Measurements from ENCODE around the gene LMNA. TPM values are rescaled to one million over a fixed set of nuclear protein-coding genes. Genes with fewer than 3 reads are reported as not detected.

The LMNA gene
- total RNA-seq, 1 experiment from 2014 or later = 225 TPM

DNA sequence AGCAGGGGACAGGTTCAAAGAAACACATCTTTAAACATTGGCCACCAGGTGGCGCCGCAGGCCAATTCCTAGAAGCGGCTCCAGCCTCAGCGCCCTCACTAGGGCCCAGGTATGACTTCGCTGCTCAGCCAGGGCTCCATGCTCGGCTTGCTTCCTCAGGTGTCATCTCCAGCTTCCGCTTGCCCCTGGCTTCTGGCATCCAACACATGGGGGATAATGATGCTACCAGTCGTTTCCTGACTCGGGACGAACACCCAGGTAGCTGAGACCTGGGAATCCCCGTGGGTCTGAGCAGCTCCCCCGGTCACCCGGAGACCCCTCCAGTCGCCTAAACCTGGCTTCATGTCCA is 23.7 kb upstream of the LMNA start:
- TF ChIP-seq, protein P1, sequence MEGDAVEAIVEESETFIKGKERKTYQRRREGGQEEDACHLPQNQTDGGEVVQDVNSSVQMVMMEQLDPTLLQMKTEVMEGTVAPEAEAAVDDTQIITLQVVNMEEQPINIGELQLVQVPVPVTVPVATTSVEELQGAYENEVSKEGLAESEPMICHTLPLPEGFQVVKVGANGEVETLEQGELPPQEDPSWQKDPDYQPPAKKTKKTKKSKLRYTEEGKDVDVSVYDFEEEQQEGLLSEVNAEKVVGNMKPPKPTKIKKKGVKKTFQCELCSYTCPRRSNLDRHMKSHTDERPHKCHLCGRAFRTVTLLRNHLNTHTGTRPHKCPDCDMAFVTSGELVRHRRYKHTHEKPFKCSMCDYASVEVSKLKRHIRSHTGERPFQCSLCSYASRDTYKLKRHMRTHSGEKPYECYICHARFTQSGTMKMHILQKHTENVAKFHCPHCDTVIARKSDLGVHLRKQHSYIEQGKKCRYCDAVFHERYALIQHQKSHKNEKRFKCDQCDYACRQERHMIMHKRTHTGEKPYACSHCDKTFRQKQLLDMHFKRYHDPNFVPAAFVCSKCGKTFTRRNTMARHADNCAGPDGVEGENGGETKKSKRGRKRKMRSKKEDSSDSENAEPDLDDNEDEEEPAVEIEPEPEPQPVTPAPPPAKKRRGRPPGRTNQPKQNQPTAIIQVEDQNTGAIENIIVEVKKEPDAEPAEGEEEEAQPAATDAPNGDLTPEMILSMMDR (conservative IDR thresholded peaks at IDR 0.05; ENCODE audit: low read depth, low read length) = peak; percentile 86
- no peak for TF ChIP-seq EZH2 (IDR thresholded peaks at IDR 0.05; ENCODE audit: borderline replicate concordance, low read depth, low read length, poor library complexity, severe bottlenecking)
- H3K27ac ChIP-seq (ENCODE audit: low read depth, low read length, poor library complexity, severe bottlenecking) = no peak overlapping the region
- ChIA-PET POLR2A (ENCODE audit: low non-redundant PET) (no interaction called here), CTCF (interaction anchor here (1.0 to 2.3 kb wide), 2 partner anchors 39 to 134 kb away, joined by 9 to 11 read pairs; no protein-coding TSS in a partner anchor)
- no peak overlapping the region for H3K4me3 ChIP-seq (ENCODE audit: low read depth, low read length, poor library complexity, severe bottlenecking)
- H3K27me3 ChIP-seq (replicated peaks; ENCODE audit: insufficient read depth, low read depth, low read length, poor library complexity) = no peaks in the 10 kb centered on the region
- peak; percentile 87 for DNase-seq (ENCODE audit: low spot score)
- intact Hi-C loops (cut with micrococcal nuclease; ENCODE audit: unreplicated experiment) = loop anchor here (1.0 to 5.0 kb wide), 3 partner anchors 39 to 134 kb away; partner anchors contain the start of gene PMF1
- H3K4me1 ChIP-seq (ENCODE audit: insufficient read depth, low read length, poor library complexity, severe bottlenecking) = peaks cover 16% of the 10 kb centered on the region
- H3K9me3 ChIP-seq (ENCODE audit: low read depth, low read length, poor library complexity, severe bottlenecking) = no peaks in the 10 kb centered on the region
- no TSS peak for BruUV-seq (replicated peaks)
- no peaks in the 10 kb centered on the region for H3K36me3 ChIP-seq (ENCODE audit: insufficient read depth, low read length, poor library complexity, severe bottlenecking)

DNA sequence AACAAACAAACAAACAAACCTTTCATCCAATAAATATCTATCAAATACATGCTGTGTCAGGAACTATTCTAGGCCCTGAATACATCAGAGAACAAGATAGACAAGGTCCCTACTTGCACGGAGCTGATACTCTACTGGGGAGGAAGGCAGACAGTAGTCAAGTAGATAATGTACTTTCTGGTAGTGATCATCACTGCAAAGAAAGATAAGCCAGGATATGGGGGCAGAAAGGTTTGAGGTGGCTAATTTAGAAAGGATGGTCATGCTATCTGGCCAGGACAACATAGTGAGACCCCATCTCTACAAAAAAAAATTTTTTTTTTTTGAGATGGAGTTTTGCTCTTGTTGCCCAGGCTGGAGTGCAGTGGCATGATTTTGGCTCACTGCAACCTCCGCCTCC is 22.9 kb upstream of the LMNA start:
- Histone ChIP-seq H3K4me3 (ENCODE audit: low read depth, low read length, poor library complexity, severe bottlenecking) (no peak overlapping the region), H3K36me3 (ENCODE audit: insufficient read depth, low read length, poor library complexity, severe bottlenecking) (no peaks in the 10 kb centered on the region), H3K4me1 (ENCODE audit: insufficient read depth, low read length, poor library complexity, severe bottlenecking) (peaks cover 17% of the 10 kb centered on the region), H3K27me3 (replicated peaks; ENCODE audit: insufficient read depth, low read depth, low read length, poor library complexity) (no peaks in the 10 kb centered on the region), H3K27ac (ENCODE audit: low read depth, low read length, poor library complexity, severe bottlenecking) (no peak overlapping the region), H3K9me3 (ENCODE audit: low read depth, low read length, poor library complexity, severe bottlenecking) (no peaks in the 10 kb centered on the region)
- DNase-seq (ENCODE audit: low spot score) = no peak
- TF ChIP-seq, protein P1 (conservative IDR thresholded peaks at IDR 0.05; ENCODE audit: low read depth, low read length) = no peak
- no peak for TF ChIP-seq EZH2 (IDR thresholded peaks at IDR 0.05; ENCODE audit: borderline replicate concordance, low read depth, low read length, poor library complexity, severe bottlenecking)
- no TSS peak for BruUV-seq (replicated peaks)
- ChIA-PET CTCF (interaction anchor here (0.5 to 2.3 kb wide), 3 partner anchors 38 to 268 kb away, joined by 4 to 11 read pairs (median 9); no protein-coding TSS in a partner anchor), POLR2A (ENCODE audit: low non-redundant PET) (no interaction called here)
- intact Hi-C loops (cut with micrococcal nuclease; ENCODE audit: unreplicated experiment) = loop anchor here (5.0 kb wide), 1 partner anchor 121 kb away; the partner anchor contains the start of gene PMF1

DNA sequence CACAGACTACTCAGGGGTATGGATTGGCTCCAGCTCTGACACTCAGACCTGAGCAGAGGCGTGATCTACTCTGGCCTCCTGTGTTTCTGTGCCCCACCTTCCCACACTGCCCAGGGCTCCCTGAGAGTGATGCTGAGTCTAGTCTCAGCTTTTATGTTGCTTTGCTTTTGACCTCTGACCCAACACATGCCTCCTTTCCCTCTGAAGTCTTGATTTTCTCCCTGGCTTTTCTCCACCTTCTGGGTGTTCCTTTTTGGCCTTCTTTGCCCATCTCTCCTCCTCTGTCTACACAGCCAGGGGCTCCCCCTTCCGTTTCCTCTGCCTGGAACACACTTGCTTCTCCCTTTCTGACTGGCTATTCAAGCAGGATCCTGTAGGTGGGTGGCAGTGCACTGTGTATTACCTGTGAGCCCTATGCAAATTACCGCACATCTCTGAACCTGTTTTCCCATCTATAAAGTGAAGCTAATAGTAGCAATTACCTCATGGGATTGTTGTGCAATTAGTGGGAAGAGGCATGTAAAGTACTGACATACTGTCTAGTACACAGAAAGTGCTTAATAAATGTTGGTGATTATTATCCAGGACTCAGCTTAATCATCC is 18.5 kb upstream of the LMNA start:
- H3K4me3 ChIP-seq (ENCODE audit: low read depth, low read length, poor library complexity, severe bottlenecking) = no peak overlapping the region
- ChIA-PET POLR2A (ENCODE audit: low non-redundant PET) (no interaction called here), CTCF (interaction anchor here (0.7 to 3.2 kb wide), 5 partner anchors 18 to 129 kb away, joined by 3 to 56 read pairs (median 5); no protein-coding TSS in a partner anchor)
- H3K27me3 ChIP-seq (replicated peaks; ENCODE audit: insufficient read depth, low read depth, low read length, poor library complexity) = no peaks in the 10 kb centered on the region
- intact Hi-C loops (cut with micrococcal nuclease; ENCODE audit: unreplicated experiment) = no loop called here
- H3K4me1 ChIP-seq (ENCODE audit: insufficient read depth, low read length, poor library complexity, severe bottlenecking) = peaks cover 14% of the 10 kb centered on the region
- no peak for DNase-seq (ENCODE audit: low spot score)
- no TSS peak for BruUV-seq (replicated peaks)
- H3K9me3 ChIP-seq (ENCODE audit: low read depth, low read length, poor library complexity, severe bottlenecking) = no peaks in the 10 kb centered on the region
- H3K27ac ChIP-seq (ENCODE audit: low read depth, low read length, poor library complexity, severe bottlenecking) = no peak overlapping the region
- no peaks in the 10 kb centered on the region for H3K36me3 ChIP-seq (ENCODE audit: insufficient read depth, low read length, poor library complexity, severe bottlenecking)
- no peak for TF ChIP-seq EZH2 (IDR thresholded peaks at IDR 0.05; ENCODE audit: borderline replicate concordance, low read depth, low read length, poor library complexity, severe bottlenecking)
- TF ChIP-seq, protein P1 (conservative IDR thresholded peaks at IDR 0.05; ENCODE audit: low read depth, low read length) = no peak

Data from A673 (cell line).